Heart right ventricle (tissue), 16 donors: Measurements from ENCODE around the gene MNT. TPM values are rescaled to one million over a fixed set of nuclear protein-coding genes. Genes with fewer than 3 reads are reported as not detected.

Experiments
- ATAC-seq, 8 donors: fragments of 200-7000 bp; cut with Tn5 transposase; one replicate each; pipeline ENCODE4 v1.9.1; 2020; ENCODE audit warnings: mild to moderate bottlenecking in 8 of 8, moderate library complexity in 8 of 8, moderate number of reproducible peaks in 1 of 8
- DNase-seq, 2 donors: peaks; one replicate each; pipeline ENCODE4 v3.0.0-alpha.2; 2020
- H3K27ac ChIP-seq, 10 donors: fragments of 200-600 bp; sonication (generic) in 2 of 10; one replicate each; pipeline versions ENCODE4 v1.5.0 to v1.8.0; 2020 to 2022; ENCODE audit warnings: mild to moderate bottlenecking in 3 of 10
- H3K27me3 ChIP-seq, 7 donors: fragments of 200-600 bp; one replicate each; pipeline ENCODE4 v1.8.0; 2021 to 2022; ENCODE audit warnings: mild to moderate bottlenecking in 2 of 7
- H3K36me3 ChIP-seq, 9 donors: fragments of 200-600 bp; sonication (generic) in 1 of 9; one replicate each; pipeline versions ENCODE4 v1.5.0 to v1.8.0; 2020 to 2022; ENCODE audit warnings: mild to moderate bottlenecking in 2 of 9
- H3K4me1 ChIP-seq, 9 donors: fragments of 200-600 bp; sonication (generic) in 1 of 9; one replicate each; pipeline versions ENCODE4 v1.5.0 to v1.8.0; 2020 to 2022; ENCODE audit warnings: mild to moderate bottlenecking in 4 of 9
- H3K4me3 ChIP-seq, 10 donors: fragments of 200-600 bp; sonication (generic) in 2 of 10; one replicate each; pipeline versions ENCODE4 v1.5.0 to v1.8.0; 2020 to 2022; ENCODE audit warnings: mild to moderate bottlenecking in 7 of 10, moderate library complexity in 2 of 10
- H3K9me3 ChIP-seq, 11 donors: fragments of 200-600 bp in 10 of 11; sonication (generic) in 2 of 11; one replicate each; pipeline versions ENCODE4 v1.5.0 to v1.8.0; 2013 to 2022; ENCODE audit warnings: mild to moderate bottlenecking in 2 of 11, control low read depth in 1 of 11, moderate library complexity in 1 of 11
- CTCF ChIP-seq, 9 donors: fragments of 200-600 bp; sonication (generic) in 2 of 9; IDR thresholded peaks; one replicate each; pipeline versions ENCODE4 v1.5.0 to v1.8.0; 2021 to 2022; ENCODE audit warnings: antibody characterized with exemption in 9 of 9, mild to moderate bottlenecking in 5 of 9, moderate library complexity in 1 of 9
- WGBS, 2 donors: extraction: QIAGEN DNeasy Blood & Tissue Kit; methylation state at CpG; one replicate each; pipeline ENCODE4 v1.1.7; 2013; ENCODE audit warnings: inconsistent platforms in 1 of 2; 5-methylcytosine and 5-hydroxymethylcytosine counted together
- intact Hi-C, 10 donors: fragments of 100-400 bp; cut with DNase I; formaldehyde crosslinking; loops; one replicate each; pipeline versions ENCODE4 v1.11.1 to v1.14.2; 2022
- polyA plus RNA-seq, 2 donors: library from polyadenylated mRNA; stranded (reverse); fragments of 200-250 nt; gene quantifications; one replicate each; pipeline ENCODE4 v1.2.3, GENCODE V29; 2013
- total RNA-seq, 10 donors: library from RNA; stranded (reverse); fragmentation: NEBNext Ultra II Directional in 3 of 10; extraction: Animal tissue kit (Norgen Biotek cat#: 25700) in 3 of 10; gene quantifications; one replicate each; pipeline versions ENCODE4 v1.2.1 to v1.2.4, GENCODE V29; 2021 to 2023
- donor health status: Arrhythmogenic right ventricular cardiomyopathy.
- donor health status: ischemic (EF 13 %, LVEDD 7.1; RV severe dilation, severe dysfunction).
- donor health status: healthy with polysubstance abuse.
- donor health status: DM: no; HTN: yes; CAD: no.
- donor health status: DM: no; HTN: no; CAD: no.
- donor health status: ischemic (EF 25% LVEDD 6.9; RV normal size, moderate dysfunction).
- donor health status: ischemic (EF 25% LVEDD 5.7; RV mildly dilated, moderate dysfunction).
- donor health status: healthy.
- donor health status: DM: yes; HTN: yes; CAD: no.
- donor health status: Ischemic cardiomyopathy.
- donor health status: ischemic (EF 35%, LVEDD 5.7; RV mildly dilated, moderate dysfunction).
- donor health status: nonischemic (EF 11% LVEDD 7.7; RV severe dilation, severe dysfunction).
- donor health status: DM: yes; HTN: yes; CAD: no.
- donor health status: PGD.
- donor health status: ischemic (EF 29% LVEDD 5.4; RV normal size, mild dysfunction).
- donor health status: nonischemic (EF 23%, LVEDD 6.1; RV moderate dilation, normal function).

The MNT gene
- total and polyA plus RNA-seq, 12 donors = 5.0 to 14.1 (median 11.0) TPM

DNA sequence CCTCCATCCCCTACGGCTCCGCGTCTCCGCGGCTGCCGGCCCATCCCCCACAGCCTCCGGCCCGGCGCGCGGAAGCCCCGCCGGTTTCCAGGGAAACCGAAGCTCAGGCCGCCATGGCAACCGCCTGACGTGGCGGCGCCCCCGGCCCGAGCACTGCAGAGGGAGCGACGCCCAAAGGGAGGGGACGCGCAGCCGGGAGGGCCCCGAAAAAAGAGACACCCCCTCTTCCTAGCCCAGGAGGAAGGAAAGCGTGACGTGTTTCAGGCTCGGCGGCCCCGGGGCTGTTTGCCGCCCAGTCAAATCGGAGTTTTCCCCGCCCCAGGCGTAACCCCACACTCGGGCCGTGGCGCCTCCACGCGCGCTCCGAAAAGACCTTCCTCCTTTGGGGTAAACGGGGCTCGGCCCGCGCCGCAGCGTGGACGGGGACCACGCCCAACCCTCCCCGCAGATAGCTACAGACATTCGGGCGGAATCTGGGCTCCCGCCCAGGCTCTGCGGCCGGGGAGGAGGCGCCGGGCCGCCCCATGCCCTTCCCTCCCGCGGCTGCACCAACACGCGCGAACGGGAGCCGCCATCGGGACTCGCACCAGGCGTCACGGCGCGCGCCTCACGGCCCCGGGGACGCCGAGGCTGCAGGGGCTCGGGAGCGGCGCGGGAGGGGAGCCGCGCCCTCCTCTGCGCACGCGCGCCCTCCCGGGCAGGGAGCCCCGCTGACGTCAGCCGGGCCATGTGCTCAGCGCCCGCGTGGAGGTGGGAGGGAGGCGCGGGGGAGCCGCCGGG is 7.5 kb downstream of the MNT start:
- H3K27me3 ChIP-seq = no peaks in the 10 kb centered on the region
- no peak for TF ChIP-seq CTCF (IDR thresholded peaks at IDR 0.05)
- intact Hi-C loops = loop anchor here in 3 of 10 donors (1.0 to 10.0 kb wide), 4 partner anchors 8 to 339 kb away; partner anchors contain the start of genes HIC1 (in 1 of the 3) and MNT (in 1 of the 3)
- peaks cover 0 to 11% (median 0%) of the 10 kb centered on the region in 9 donors for H3K36me3 ChIP-seq
- H3K27ac ChIP-seq = peak overlapping the region; percentile 92 to 100 (median 99)
- 0% methylated on average over 78 to 97 of the region's 99 CpGs for WGBS, 2 donors
- H3K4me3 ChIP-seq = peak overlapping the region; percentile 64 to 97 (median 70)
- no peaks in the 10 kb centered on the region for H3K9me3 ChIP-seq
- ATAC-seq (peak; percentile 37 to 66 (median 54)), DNase-seq (peak; percentile 87 to 94)
- H3K4me1 ChIP-seq = peaks cover 55 to 76% (median 72%) of the 10 kb centered on the region in 9 donors

- peaks cover 47 to 67% (median 64%) of the 10 kb centered on the region in 9 donors for H3K4me1 ChIP-seq
- intact Hi-C loops = loop anchor here in 3 of 10 donors (1.0 to 10.0 kb wide), 4 partner anchors 9 to 338 kb away; partner anchors contain the start of genes MNT (in 2 of the 3) and HIC1 (in 1 of the 3)
- no peaks in the 10 kb centered on the region for H3K9me3 ChIP-seq
- no peaks in the 10 kb centered on the region for H3K27me3 ChIP-seq
- peak overlapping the region; percentile 64 to 97 (median 70) for H3K4me3 ChIP-seq
- peaks cover 0 to 18% (median 0%) of the 10 kb centered on the region in 9 donors for H3K36me3 ChIP-seq
- WGBS, 2 donors = 1% methylated on average over 62 to 83 of the region's 83 CpGs
- peak; percentile 96 for DNase-seq
- H3K27ac ChIP-seq = peak overlapping the region; percentile 92 to 100 (median 99)
- ATAC-seq = peak; percentile 59 to 76 (median 66)
- no peak for TF ChIP-seq CTCF (IDR thresholded peaks at IDR 0.05)
Observed at GRCh38 chr17:2392252-2393173, 8.3 kb downstream of the MNT start.

- Histone ChIP-seq H3K36me3 (peaks cover 0 to 26% (median 6%) of the 10 kb centered on the region in 9 donors), H3K27me3 (no peaks in the 10 kb centered on the region), H3K9me3 (no peaks in the 10 kb centered on the region), H3K27ac (peak overlapping the region; percentile 56 to 100 (median 96)), H3K4me1 (peaks cover 45 to 60% (median 57%) of the 10 kb centered on the region in 9 donors), H3K4me3 (peak overlapping the region in 9 of 10 donors; percentile 64 to 97 (median 71))
- DNase-seq (no peak), ATAC-seq (no peak)
- intact Hi-C loops = loop anchor here in 2 of 10 donors (1.0 to 10.0 kb wide), 4 partner anchors 10 to 337 kb away; partner anchors contain the start of genes HIC1 (in 1 of the 2) and MNT (in 1 of the 2)
- TF ChIP-seq CTCF (IDR thresholded peaks at IDR 0.05) = no peak
- WGBS, 2 donors = 76 to 77% methylated on average over 18 of the region's 18 CpGs
Observed at GRCh38 chr17:2391597-2392251, 9.1 kb downstream of the MNT start.
